ENCODE measurements around the gene FAM222A. TPM values are rescaled to one million over a fixed set of nuclear protein-coding genes. Genes with fewer than 3 reads are reported as not detected.
A peak's percentile ranks its signal among the peaks of the same experiment; 100 is the strongest.

The FAM222A gene
- total RNA-seq, 1 experiment from 2014 or later, result 18.0 TPM

GRCh38 chr12:109763201-109763841 is 49.7 kb downstream of the FAM222A start:
- Histone ChIP-seq H3K4me3 (ENCODE audit: low read depth, low read length) (no peak overlapping the region), H3K9me3 (no peaks in the 10 kb centered on the region), H3K36me3 (ENCODE audit: control insufficient read depth, insufficient read depth, low read length) (peaks cover 2% of the 10 kb centered on the region; the same call in 1 of the 2 replicates), H3K27me3 (replicated peaks; ENCODE audit: control insufficient read depth, insufficient read depth, low read length) (no peaks in the 10 kb centered on the region), H3K4me1 (no peaks in the 10 kb centered on the region)
- H3K4me1 Mint-ChIP-seq (ENCODE audit: low read depth, unreplicated experiment), result no peaks in the 10 kb centered on the region
- no TSS peak for BruUV-seq (replicated peaks)
- ChIA-PET CTCF (interaction anchor here (0.6 to 2.2 kb wide), 4 partner anchors 11 to 167 kb away, joined by 3 to 12 read pairs (median 5); no protein-coding TSS in a partner anchor), POLR2A (no interaction called here)
- no peak overlapping the region for H3K4me3 Mint-ChIP-seq (ENCODE audit: unreplicated experiment)
- H3K36me3 Mint-ChIP-seq (ENCODE audit: insufficient read depth, unreplicated experiment), result peaks cover 10% of the 10 kb centered on the region
- TF ChIP-seq CTCF (IDR thresholded peaks at IDR 0.05; ENCODE audit: insufficient read depth in 1 of 2, low read depth in 1 of 2, low read length in 1 of 2, severe bottlenecking in 1 of 2, unreplicated experiment in 1 of 2), result no peak
- no peaks in the 10 kb centered on the region for H3K27me3 Mint-ChIP-seq (ENCODE audit: insufficient read depth, unreplicated experiment)
- intact Hi-C loops (cut with micrococcal nuclease; ENCODE audit: unreplicated experiment), result no loop called here
- H3K27ac Mint-ChIP-seq (ENCODE audit: unreplicated experiment), result no peak overlapping the region
- H3K9me3 Mint-ChIP-seq (ENCODE audit: unreplicated experiment), result no peaks in the 10 kb centered on the region
- peak in 1 of 2 experiments; percentile 34 for DNase-seq

GRCh38 chr12:109764123-109764522 is 50.5 kb downstream of the FAM222A start:
- BruUV-seq (replicated peaks), result no TSS peak
- Mint-ChIP-seq H3K4me3 (ENCODE audit: unreplicated experiment) (no peak overlapping the region), H3K27ac (ENCODE audit: unreplicated experiment) (no peak overlapping the region), H3K36me3 (ENCODE audit: insufficient read depth, unreplicated experiment) (peaks cover 10% of the 10 kb centered on the region), H3K9me3 (ENCODE audit: unreplicated experiment) (no peaks in the 10 kb centered on the region), H3K27me3 (ENCODE audit: insufficient read depth, unreplicated experiment) (no peaks in the 10 kb centered on the region), H3K4me1 (ENCODE audit: low read depth, unreplicated experiment) (no peaks in the 10 kb centered on the region)
- Histone ChIP-seq H3K9me3 (no peaks in the 10 kb centered on the region), H3K4me1 (no peaks in the 10 kb centered on the region), H3K27me3 (replicated peaks; ENCODE audit: control insufficient read depth, insufficient read depth, low read length) (no peaks in the 10 kb centered on the region), H3K36me3 (ENCODE audit: control insufficient read depth, insufficient read depth, low read length) (peaks cover 2% of the 10 kb centered on the region; the same call in 1 of the 2 replicates), H3K4me3 (ENCODE audit: low read depth, low read length) (no peak overlapping the region)
- peak; percentile 25 to 37 for DNase-seq
- intact Hi-C loops (cut with micrococcal nuclease; ENCODE audit: unreplicated experiment), result no loop called here
- ChIA-PET CTCF (interaction anchor here (0.6 to 2.2 kb wide), 6 partner anchors 10 to 341 kb away, joined by 3 to 12 read pairs (median 4); no protein-coding TSS in a partner anchor), POLR2A (no interaction called here)
- TF ChIP-seq CTCF (IDR thresholded peaks at IDR 0.05; ENCODE audit: insufficient read depth in 1 of 2, low read depth in 1 of 2, low read length in 1 of 2, severe bottlenecking in 1 of 2, unreplicated experiment in 1 of 2), result peak; percentile 32 to 42

GRCh38 chr12:109764776-109765445 is 51.3 kb downstream of the FAM222A start:
- intact Hi-C loops (cut with micrococcal nuclease; ENCODE audit: unreplicated experiment), result no loop called here
- H3K36me3 ChIP-seq (ENCODE audit: control insufficient read depth, insufficient read depth, low read length), result peaks cover 2% of the 10 kb centered on the region; the same call in 1 of the 2 replicates
- no peak overlapping the region for H3K4me3 ChIP-seq (ENCODE audit: low read depth, low read length)
- no peak overlapping the region for H3K4me3 Mint-ChIP-seq (ENCODE audit: unreplicated experiment)
- no TSS peak for BruUV-seq (replicated peaks)
- H3K36me3 Mint-ChIP-seq (ENCODE audit: insufficient read depth, unreplicated experiment), result peaks cover 10% of the 10 kb centered on the region
- no peaks in the 10 kb centered on the region for H3K9me3 Mint-ChIP-seq (ENCODE audit: unreplicated experiment)
- H3K4me1 ChIP-seq, result no peaks in the 10 kb centered on the region
- CTCF ChIA-PET, result interaction anchor here (0.6 to 2.2 kb wide), 5 partner anchors 9 to 342 kb away, joined by 3 to 12 read pairs (median 4); no protein-coding TSS in a partner anchor
- TF ChIP-seq CTCF (IDR thresholded peaks at IDR 0.05; ENCODE audit: insufficient read depth in 1 of 2, low read depth in 1 of 2, low read length in 1 of 2, severe bottlenecking in 1 of 2, unreplicated experiment in 1 of 2), result no peak
- no peaks in the 10 kb centered on the region for H3K4me1 Mint-ChIP-seq (ENCODE audit: low read depth, unreplicated experiment)
- H3K9me3 ChIP-seq, result no peaks in the 10 kb centered on the region
- no peak overlapping the region for H3K27ac Mint-ChIP-seq (ENCODE audit: unreplicated experiment)
- no peak for DNase-seq
- H3K27me3 ChIP-seq (replicated peaks; ENCODE audit: control insufficient read depth, insufficient read depth, low read length), result no peaks in the 10 kb centered on the region
- POLR2A ChIA-PET, result no interaction called here
- no peaks in the 10 kb centered on the region for H3K27me3 Mint-ChIP-seq (ENCODE audit: insufficient read depth, unreplicated experiment)

Measured in Caco-2 (cell line).